Natural killer cell treated with Interleukin-12 subunit alpha and Interleukin-12 subunit beta and Interleukin-15 and Interleukin-18, amount 100 ng/mL, for 72 hours (primary cell): ENCODE data around the gene TM7SF2. TPM values are rescaled to one million over a fixed set of nuclear protein-coding genes. Genes with fewer than 3 reads are reported as not detected.

Source experiments
- ATAC-seq, 2 donors: fragments of 150-1000 bp; cut with Tn5 transposase in 1 of 2; sonication (Bioruptor Pico), chemical (Tn5 transposase) in 1 of 2; 2 replicates each; pipeline ENCODE4 v1.10.0; 2021
- DNase-seq: peaks from one replicate; pipeline ENCODE4 v3.0.0; 2022; ENCODE audit warnings: low spot score
- H3K27ac Mint-ChIP-seq, 2 donors: 1 replicate in 1 of 2; 2 replicates in 1 of 2; pipeline ENCODE4 v1.8.0; 2022; ENCODE audit warnings: mixed read lengths in 2 of 2, mild to moderate bottlenecking in 1 of 2, moderate library complexity in 1 of 2
- H3K27me3 Mint-ChIP-seq, 2 donors: 1 replicate in 1 of 2; 2 replicates in 1 of 2; pipeline ENCODE4 v1.8.0; 2022; ENCODE audit warnings: mixed read lengths in 2 of 2
- H3K36me3 Mint-ChIP-seq: one replicate; pipeline ENCODE4 v1.8.0; 2022; ENCODE audit warnings: mixed read lengths
- H3K4me1 Mint-ChIP-seq, 2 donors: 1 replicate in 1 of 2; 2 replicates in 1 of 2; pipeline ENCODE4 v1.8.0; 2022; ENCODE audit warnings: low read depth in 2 of 2, mixed read lengths in 2 of 2, mild to moderate bottlenecking in 1 of 2
- H3K4me3 Mint-ChIP-seq: one replicate; pipeline ENCODE4 v1.8.0; 2022; ENCODE audit warnings: mixed read lengths
- H3K9me3 Mint-ChIP-seq: 2 replicates; pipeline ENCODE4 v1.8.0; 2022; ENCODE audit warnings: mixed read lengths
- total RNA-seq, 2 donors: library from RNA; stranded (reverse); gene quantifications; one replicate each; pipeline ENCODE4 v1.2.3, GENCODE V29; 2022

TM7SF2 gene
- total RNA-seq = 10 to 100 TPM; 18.6 to 30.7 TPM

- Mint-ChIP-seq H3K9me3 (no peaks in the 10 kb centered on the region), H3K27me3 (no peaks in the 10 kb centered on the region), H3K4me1 (peaks cover 20 to 27% of the 10 kb centered on the region in 2 donors), H3K36me3 (no peaks in the 10 kb centered on the region), H3K4me3 (peak within 1 kb of the TSS; percentile 97), H3K27ac (peak within 1 kb of the TSS; percentile 73 to 91)
- ATAC-seq (peak; percentile 86 to 92), DNase-seq (peak; percentile 95)
Measured at GRCh38 chr11:65111744-65112545, at the start of gene TM7SF2. Gene TM7SF2 (plus strand): TSS chr11:65111872. CDS start chr11:65112016, 144 bp downstream.

GRCh38 chr11:65063532-65063931 lies 48.1 kb upstream of the TM7SF2 start:
- Mint-ChIP-seq H3K9me3 (no peaks in the 10 kb centered on the region), H3K27ac (no peak overlapping the region), H3K27me3 (peaks cover 0 to 7% of the 10 kb centered on the region in 2 donors), H3K4me1 (no peaks in the 10 kb centered on the region), H3K36me3 (no peaks in the 10 kb centered on the region), H3K4me3 (no peak overlapping the region)
- no peak for ATAC-seq
- DNase-seq = no peak

- H3K27ac Mint-ChIP-seq = no peak overlapping the region
- peaks cover 0 to 7% of the 10 kb centered on the region in 2 donors for H3K27me3 Mint-ChIP-seq
- DNase-seq (no peak), ATAC-seq (no peak)
- no peak overlapping the region for H3K4me3 Mint-ChIP-seq
- H3K9me3 Mint-ChIP-seq = no peaks in the 10 kb centered on the region
- no peaks in the 10 kb centered on the region for H3K36me3 Mint-ChIP-seq
- H3K4me1 Mint-ChIP-seq = no peaks in the 10 kb centered on the region
Measured at GRCh38 chr11:65064847-65065240, 46.8 kb upstream of the TM7SF2 start.

GRCh38 chr11:65065851-65066250 lies 45.8 kb upstream of the TM7SF2 start:
- DNase-seq (no peak), ATAC-seq (no peak)
- Mint-ChIP-seq H3K36me3 (no peaks in the 10 kb centered on the region), H3K9me3 (no peaks in the 10 kb centered on the region), H3K27me3 (peaks cover 0 to 7% of the 10 kb centered on the region in 2 donors), H3K27ac (no peak overlapping the region), H3K4me1 (no peaks in the 10 kb centered on the region), H3K4me3 (no peak overlapping the region)

GRCh38 chr11:65066315-65066714 lies 45.4 kb upstream of the TM7SF2 start:
- no peaks in the 10 kb centered on the region for H3K4me1 Mint-ChIP-seq
- no peaks in the 10 kb centered on the region for H3K9me3 Mint-ChIP-seq
- no peak overlapping the region for H3K4me3 Mint-ChIP-seq
- H3K27me3 Mint-ChIP-seq = peaks cover 0 to 4% of the 10 kb centered on the region in 2 donors
- no peak for DNase-seq
- H3K27ac Mint-ChIP-seq = no peak overlapping the region
- H3K36me3 Mint-ChIP-seq = no peaks in the 10 kb centered on the region
- no peak for ATAC-seq

GRCh38 chr11:65066805-65067291 lies 44.8 kb upstream of the TM7SF2 start:
- DNase-seq = no peak
- no peaks in the 10 kb centered on the region for H3K36me3 Mint-ChIP-seq
- ATAC-seq = no peak
- H3K9me3 Mint-ChIP-seq = no peaks in the 10 kb centered on the region
- H3K4me3 Mint-ChIP-seq = no peak overlapping the region
- no peak overlapping the region for H3K27ac Mint-ChIP-seq
- no peaks in the 10 kb centered on the region for H3K4me1 Mint-ChIP-seq
- H3K27me3 Mint-ChIP-seq = peaks cover 0 to 4% of the 10 kb centered on the region in 2 donors

GRCh38 chr11:65067446-65067845 lies 44.2 kb upstream of the TM7SF2 start:
- DNase-seq (no peak), ATAC-seq (no peak)
- Mint-ChIP-seq H3K4me3 (no peak overlapping the region), H3K27ac (no peak overlapping the region), H3K4me1 (no peaks in the 10 kb centered on the region), H3K9me3 (no peaks in the 10 kb centered on the region), H3K36me3 (no peaks in the 10 kb centered on the region), H3K27me3 (peaks cover 0 to under 1% of the 10 kb centered on the region in 2 donors)

- Mint-ChIP-seq H3K27me3 (no peaks in the 10 kb centered on the region), H3K36me3 (no peaks in the 10 kb centered on the region), H3K4me3 (no peak overlapping the region), H3K4me1 (no peaks in the 10 kb centered on the region), H3K27ac (no peak overlapping the region), H3K9me3 (no peaks in the 10 kb centered on the region)
- ATAC-seq (no peak), DNase-seq (no peak)
Measured at GRCh38 chr11:65069217-65069616, 42.5 kb upstream of the TM7SF2 start.

GRCh38 chr11:65071907-65072630 lies 39.6 kb upstream of the TM7SF2 start:
- H3K36me3 Mint-ChIP-seq = no peaks in the 10 kb centered on the region
- peak in 1 of 2 donors; percentile 25 for ATAC-seq
- no peak for DNase-seq
- no peaks in the 10 kb centered on the region for H3K4me1 Mint-ChIP-seq
- H3K27me3 Mint-ChIP-seq = no peaks in the 10 kb centered on the region
- no peaks in the 10 kb centered on the region for H3K9me3 Mint-ChIP-seq
- no peak overlapping the region for H3K27ac Mint-ChIP-seq
- H3K4me3 Mint-ChIP-seq = no peak overlapping the region

- Mint-ChIP-seq H3K27ac (no peak overlapping the region), H3K4me1 (peaks cover 0 to 3% of the 10 kb centered on the region in 2 donors), H3K36me3 (no peaks in the 10 kb centered on the region), H3K9me3 (no peaks in the 10 kb centered on the region), H3K27me3 (no peaks in the 10 kb centered on the region), H3K4me3 (no peak overlapping the region)
- no peak for ATAC-seq
- DNase-seq = no peak
Measured at GRCh38 chr11:65072631-65072966, 39.1 kb upstream of the TM7SF2 start.

GRCh38 chr11:65077451-65077850 lies 34.2 kb upstream of the TM7SF2 start:
- DNase-seq (peak; percentile 51), ATAC-seq (no peak)
- H3K27ac Mint-ChIP-seq = peak overlapping the region in 1 of 2 donors; percentile 45
- H3K27me3 Mint-ChIP-seq = no peaks in the 10 kb centered on the region
- no peaks in the 10 kb centered on the region for H3K9me3 Mint-ChIP-seq
- H3K4me3 Mint-ChIP-seq = no peak overlapping the region
- peaks cover 10 to 31% of the 10 kb centered on the region in 2 donors for H3K4me1 Mint-ChIP-seq
- H3K36me3 Mint-ChIP-seq = peaks cover 10% of the 10 kb centered on the region

GRCh38 chr11:65078151-65078550 lies 33.5 kb upstream of the TM7SF2 start:
- H3K4me1 Mint-ChIP-seq = peaks cover 15 to 38% of the 10 kb centered on the region in 2 donors

GRCh38 chr11:65078786-65079342 lies 32.8 kb upstream of the TM7SF2 start:
- Mint-ChIP-seq H3K36me3 (peaks cover 10% of the 10 kb centered on the region), H3K9me3 (no peaks in the 10 kb centered on the region), H3K27ac (peak overlapping the region in 1 of 2 donors; percentile 20), H3K4me1 (peaks cover 20 to 45% of the 10 kb centered on the region in 2 donors), H3K27me3 (no peaks in the 10 kb centered on the region), H3K4me3 (peak overlapping the region; percentile 39)
- ATAC-seq = no peak
- DNase-seq = peak; percentile 60

More at GRCh38 chr11:65078151-65078550, 33.5 kb upstream of the TM7SF2 start:
- peak; percentile 58 to 67 for ATAC-seq
- H3K36me3 Mint-ChIP-seq = peaks cover 10% of the 10 kb centered on the region
- no peak overlapping the region for H3K4me3 Mint-ChIP-seq
- peak overlapping the region in 1 of 2 donors; percentile 20 for H3K27ac Mint-ChIP-seq
- no peaks in the 10 kb centered on the region for H3K27me3 Mint-ChIP-seq
- H3K9me3 Mint-ChIP-seq = no peaks in the 10 kb centered on the region
- peak; percentile 60 for DNase-seq
